ENCODE results near the gene LRRC3.

Gene LRRC3

GRCh38 chr21:44508426-44508710, 53.1 kb downstream of the LRRC3 start:
- Histone ChIP-seq H4K20me1 (ENCODE audit: insufficient read depth, low read length) (no peaks in the 10 kb centered on the region), H3F3A (ENCODE audit: insufficient read depth, low read length) (no peaks in the 10 kb centered on the region), H3K4me1 (ENCODE audit: low read length) (no peaks in the 10 kb centered on the region; the same call in 1 of the 2 replicates), H3K9me3 (replicated peaks; ENCODE audit: insufficient read depth, low read length) (no peaks in the 10 kb centered on the region), H2AFZ (ENCODE audit: low read length) (no peak overlapping the region), H3K4me2 (ENCODE audit: low read depth, low read length) (no peak overlapping the region), H3K9me2 (replicated peaks; ENCODE audit: insufficient read depth, low read length) (no peaks in the 10 kb centered on the region), H3K79me2 (ENCODE audit: low read length) (no peaks in the 10 kb centered on the region), H3K27me3 (replicated peaks; ENCODE audit: insufficient read depth, low read length) (peaks cover 95% of the 10 kb centered on the region), H3K4me3 (ENCODE audit: low read length) (no peak overlapping the region), H3K27ac (ENCODE audit: low read length) (no peak overlapping the region), H3K36me3 (replicated peaks; ENCODE audit: insufficient read depth, low read length) (no peaks in the 10 kb centered on the region), H3K9ac (ENCODE audit: low read length) (no peak overlapping the region)
- TF ChIP-seq EZH2phosphoT487 (IDR thresholded peaks at IDR 0.05; ENCODE audit: low read length) (no peak), EZH2 (optimal IDR thresholded peaks at IDR 0.05; ENCODE audit: low read depth, low read length) (peak; percentile 41), CTCF (IDR thresholded peaks at IDR 0.05; ENCODE audit: low read length) (no peak)
- no peak for DNase-seq

GRCh38 chr21:44508711-44509445, 53.6 kb downstream of the LRRC3 start:
- H3K36me3 ChIP-seq (replicated peaks; ENCODE audit: insufficient read depth, low read length), result no peaks in the 10 kb centered on the region
- H3K27ac ChIP-seq (ENCODE audit: low read length), result no peak overlapping the region
- no peaks in the 10 kb centered on the region for H3K79me2 ChIP-seq (ENCODE audit: low read length)
- no peak for TF ChIP-seq CTCF (IDR thresholded peaks at IDR 0.05; ENCODE audit: low read length)
- TF ChIP-seq EZH2phosphoT487 (IDR thresholded peaks at IDR 0.05; ENCODE audit: low read length), result no peak
- H3K4me1 ChIP-seq (ENCODE audit: low read length), result no peaks in the 10 kb centered on the region; the same call in 1 of the 2 replicates
- H3K9me2 ChIP-seq (replicated peaks; ENCODE audit: insufficient read depth, low read length), result no peaks in the 10 kb centered on the region
- no peaks in the 10 kb centered on the region for H3F3A ChIP-seq (ENCODE audit: insufficient read depth, low read length)
- no peak for DNase-seq
- H3K4me2 ChIP-seq (ENCODE audit: low read depth, low read length), result no peak overlapping the region
- H2AFZ ChIP-seq (ENCODE audit: low read length), result no peak overlapping the region
- no peak overlapping the region for H3K4me3 ChIP-seq (ENCODE audit: low read length)
- peaks cover 95% of the 10 kb centered on the region for H3K27me3 ChIP-seq (replicated peaks; ENCODE audit: insufficient read depth, low read length)
- no peaks in the 10 kb centered on the region for H3K9me3 ChIP-seq (replicated peaks; ENCODE audit: insufficient read depth, low read length)
- no peaks in the 10 kb centered on the region for H4K20me1 ChIP-seq (ENCODE audit: insufficient read depth, low read length)
- no peak overlapping the region for H3K9ac ChIP-seq (ENCODE audit: low read length)

- Histone ChIP-seq H3K9me3 (replicated peaks; ENCODE audit: insufficient read depth, low read length) (no peaks in the 10 kb centered on the region), H3K4me1 (ENCODE audit: low read length) (no peaks in the 10 kb centered on the region; the same call in 1 of the 2 replicates), H3K4me3 (ENCODE audit: low read length) (no peak overlapping the region), H3F3A (ENCODE audit: insufficient read depth, low read length) (no peaks in the 10 kb centered on the region), H3K36me3 (replicated peaks; ENCODE audit: insufficient read depth, low read length) (no peaks in the 10 kb centered on the region), H2AFZ (ENCODE audit: low read length) (no peak overlapping the region), H3K9me2 (replicated peaks; ENCODE audit: insufficient read depth, low read length) (no peaks in the 10 kb centered on the region), H4K20me1 (ENCODE audit: insufficient read depth, low read length) (no peaks in the 10 kb centered on the region), H3K4me2 (ENCODE audit: low read depth, low read length) (no peak overlapping the region), H3K79me2 (ENCODE audit: low read length) (no peaks in the 10 kb centered on the region), H3K27me3 (replicated peaks; ENCODE audit: insufficient read depth, low read length) (peaks cover 95% of the 10 kb centered on the region), H3K9ac (ENCODE audit: low read length) (no peak overlapping the region), H3K27ac (ENCODE audit: low read length) (no peak overlapping the region)
- TF ChIP-seq EZH2 (optimal IDR thresholded peaks at IDR 0.05; ENCODE audit: low read depth, low read length), result no peak
- peak; percentile 61 for TF ChIP-seq CTCF (IDR thresholded peaks at IDR 0.05; ENCODE audit: low read length)
- no peak for TF ChIP-seq EZH2phosphoT487 (IDR thresholded peaks at IDR 0.05; ENCODE audit: low read length)
- peak; percentile 47 for DNase-seq
Observed at GRCh38 chr21:44509539-44509938, 54.2 kb downstream of the LRRC3 start.

All from MM.1S (cell line).